Ramos (cell line): Measurements from ENCODE around the gene UBA1.

Experiments used
- in situ Hi-C: fragments of 300-500 bp; cut with MboI; formaldehyde crosslinking; loops from one replicate; pipeline ENCODE4 v1.14.3; 2022; ENCODE audit warnings: low sequenced_read_pairs; ENCODE audit not compliant: unreplicated experiment

The UBA1 gene

DNA sequence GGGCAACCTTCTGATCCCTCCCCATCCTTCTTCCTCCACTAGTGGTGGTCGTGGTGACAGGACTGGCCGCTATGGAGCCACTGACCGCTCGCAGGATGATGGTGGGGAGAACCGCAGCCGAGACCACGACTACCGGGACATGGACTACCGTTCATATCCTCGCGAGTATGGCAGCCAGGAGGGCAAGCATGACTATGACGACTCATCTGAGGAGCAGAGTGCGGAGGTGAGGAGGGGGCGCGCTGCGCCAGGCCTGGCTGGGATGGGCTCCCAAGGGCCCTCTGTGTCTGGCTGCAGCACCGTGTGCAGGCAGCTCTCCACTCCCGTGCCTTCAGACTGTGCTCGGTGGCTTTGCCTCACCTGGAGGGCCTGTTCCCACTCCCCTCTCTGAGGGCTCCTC lies 24.4 kb upstream of the UBA1 start:
- in situ Hi-C loops: no loop called here

DNA sequence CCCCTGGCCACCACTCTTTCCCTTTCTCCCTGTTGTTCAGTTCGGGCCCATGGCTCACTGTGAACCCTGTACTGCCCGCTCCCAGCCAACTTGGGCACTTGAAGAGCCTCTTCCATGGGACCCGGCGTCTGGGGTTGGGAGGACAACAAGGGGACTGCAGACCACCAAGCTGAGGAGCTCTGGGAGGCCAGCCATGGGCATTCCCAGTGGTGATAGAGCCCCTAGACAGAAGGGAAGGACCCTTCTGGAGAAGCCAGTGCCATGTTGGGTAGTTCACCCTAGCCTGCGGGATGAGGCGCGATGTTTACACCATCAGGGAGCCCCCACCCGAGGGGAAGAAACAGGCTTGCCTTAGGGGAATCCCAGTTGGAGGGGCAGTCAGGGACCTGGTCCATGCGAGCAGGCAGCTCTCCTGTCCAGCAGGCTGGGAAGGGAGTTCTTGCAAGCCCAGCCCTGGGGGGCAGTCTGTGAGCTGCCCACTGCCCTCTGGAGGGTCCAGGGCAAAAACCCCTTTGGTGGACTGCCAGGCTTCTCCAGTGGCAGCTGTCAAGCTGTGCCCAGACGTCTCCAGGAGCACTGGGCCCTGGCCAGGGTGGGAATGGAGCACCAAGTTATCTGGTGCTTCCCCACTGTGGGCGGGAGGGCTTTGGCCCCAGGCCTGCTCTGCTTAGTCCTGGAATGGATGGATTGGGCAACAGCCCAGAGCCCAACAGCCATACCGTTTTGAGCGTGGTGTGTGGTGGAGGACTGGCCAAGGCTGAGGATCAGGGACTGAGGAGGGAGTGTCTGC lies 23.7 kb upstream of the UBA1 start:
- in situ Hi-C loops: no loop called here

DNA sequence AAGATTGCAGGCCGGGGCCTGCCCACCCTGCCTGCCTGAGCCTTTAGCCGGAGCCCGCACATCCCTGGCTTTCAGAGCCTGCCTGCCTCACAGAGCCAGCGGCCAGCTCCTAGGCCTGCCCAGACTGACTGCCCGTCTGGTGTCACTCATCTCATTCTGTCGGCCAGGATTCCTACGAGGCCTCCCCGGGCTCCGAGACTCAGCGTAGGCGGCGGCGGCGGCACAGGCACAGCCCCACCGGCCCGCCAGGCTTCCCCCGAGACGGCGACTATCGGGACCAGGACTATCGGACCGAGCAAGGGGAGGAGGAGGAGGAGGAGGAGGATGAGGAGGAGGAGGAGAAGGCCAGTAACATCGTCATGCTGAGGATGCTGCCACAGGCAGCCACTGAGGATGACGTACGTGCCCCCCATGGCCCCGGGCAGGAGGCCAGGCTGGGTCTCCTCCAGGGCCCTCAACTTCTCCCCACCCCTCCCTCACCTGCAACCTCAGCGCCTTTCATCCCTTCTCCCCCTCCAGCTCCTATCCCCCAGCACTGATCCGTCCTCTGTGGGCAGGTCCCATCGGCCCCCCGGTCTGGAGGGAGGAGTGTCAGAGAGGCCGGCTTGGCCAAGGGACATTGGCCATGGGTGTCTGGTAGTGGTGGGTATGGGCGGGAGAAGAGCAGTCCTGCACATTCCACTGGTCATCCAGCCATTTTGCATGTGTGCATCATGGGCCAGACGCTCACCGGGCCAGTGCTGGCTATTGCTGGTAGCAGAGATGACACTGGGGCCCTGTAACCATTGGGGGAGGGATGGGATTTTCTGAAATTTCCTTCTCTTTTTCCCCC lies 22.6 kb upstream of the UBA1 start:
- in situ Hi-C loops: no loop called here

DNA sequence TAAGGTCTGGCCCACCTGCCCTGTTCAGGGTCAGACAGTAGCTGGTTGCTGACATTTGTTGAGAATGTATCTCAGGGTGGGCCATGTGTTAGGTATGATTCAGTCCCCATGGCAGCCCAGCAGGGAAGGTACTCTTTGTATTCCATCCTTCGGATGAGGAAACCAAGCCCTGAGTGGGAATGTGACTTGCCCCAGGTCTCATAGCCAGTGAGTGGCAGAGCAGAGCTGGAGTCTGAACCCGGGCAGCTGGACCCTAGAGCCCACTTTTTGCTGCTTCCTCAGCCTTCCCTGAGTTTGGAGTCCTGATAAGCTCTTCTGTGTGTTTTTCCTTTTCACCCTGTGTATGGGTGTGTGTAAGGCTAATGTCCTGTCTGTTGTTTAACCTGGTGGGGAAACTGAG lies 21.6 kb upstream of the UBA1 start:
- in situ Hi-C loops: no loop called here

DNA sequence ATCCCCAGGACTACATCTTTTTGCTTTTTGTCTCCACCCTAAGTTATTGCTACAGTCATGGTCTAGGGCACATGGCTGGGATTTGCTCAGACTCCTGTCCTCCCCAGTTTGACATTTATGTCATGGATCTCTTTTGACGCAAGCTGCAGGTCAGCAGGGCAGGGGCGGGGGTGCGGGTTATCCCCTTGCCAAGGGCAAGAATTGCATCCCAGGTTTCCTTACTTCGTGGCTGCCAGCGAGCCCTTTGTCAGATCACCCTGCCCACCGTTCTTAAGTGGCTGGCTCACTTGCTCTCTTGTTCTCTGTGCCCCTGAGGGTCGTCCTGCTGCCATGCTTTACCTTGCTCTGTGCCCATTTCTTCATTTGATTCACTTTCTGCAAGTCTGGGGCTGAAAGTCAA lies 21.1 kb upstream of the UBA1 start:
- in situ Hi-C loops: no loop called here

DNA sequence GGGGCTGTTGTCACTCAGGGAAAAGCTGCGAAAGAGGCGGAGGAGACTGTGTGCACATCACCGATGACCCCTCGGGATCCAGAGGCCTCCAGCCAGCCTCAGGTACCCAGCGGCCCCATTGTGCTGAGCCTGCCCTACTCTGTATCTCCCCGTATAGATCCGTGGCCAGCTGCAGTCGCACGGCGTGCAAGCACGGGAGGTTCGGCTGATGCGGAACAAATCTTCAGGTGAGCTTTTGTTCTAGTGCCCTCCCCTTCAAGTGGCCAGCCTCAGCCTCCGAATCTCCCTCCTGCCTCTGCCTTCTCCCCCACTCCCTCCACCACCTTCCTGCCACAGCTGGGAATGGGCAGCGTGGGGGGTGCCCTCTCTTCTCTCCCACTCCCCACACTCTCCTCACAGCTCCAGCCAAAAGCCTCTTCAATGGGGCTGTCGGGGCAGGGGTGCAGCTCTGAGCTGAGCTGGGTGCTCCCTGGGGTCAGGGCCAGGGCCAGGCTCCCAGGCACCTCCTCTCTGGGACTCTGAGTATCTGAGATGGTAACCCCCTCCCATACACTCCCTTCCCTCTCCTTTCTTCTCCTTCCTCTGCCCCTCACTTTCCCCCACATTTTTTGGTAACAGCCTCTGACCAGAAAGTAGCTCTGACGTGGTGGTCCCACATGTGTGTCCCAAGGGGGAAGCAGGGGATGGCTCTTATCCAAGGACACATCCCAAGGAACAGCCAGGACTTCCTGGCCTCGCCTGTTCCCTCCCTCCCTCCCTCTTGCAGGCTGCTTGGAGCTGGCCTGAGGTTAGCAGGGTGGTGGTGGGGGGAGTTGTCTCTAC lies 20.4 kb upstream of the UBA1 start:
- in situ Hi-C loops: no loop called here

DNA sequence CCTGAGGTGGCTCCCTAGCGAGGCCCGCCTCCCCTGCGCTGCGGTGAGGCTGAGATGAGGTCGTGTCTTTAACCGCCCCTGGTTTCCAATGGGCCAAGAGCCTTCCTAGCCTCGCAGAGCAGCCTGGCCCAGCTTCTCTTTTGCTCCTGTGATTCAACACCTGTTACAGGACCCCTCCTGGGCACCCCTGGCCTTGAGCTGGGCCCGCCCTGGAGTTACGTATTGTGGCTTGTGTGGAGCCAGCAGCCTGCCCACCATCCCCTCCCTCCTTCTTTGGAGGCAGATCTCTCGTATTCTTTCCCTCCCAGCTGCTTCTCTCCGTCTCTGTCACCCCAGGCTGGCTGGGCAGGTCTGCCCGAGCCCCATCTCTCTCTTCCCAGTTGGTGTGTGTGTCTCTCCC lies 19.3 kb upstream of the UBA1 start:
- in situ Hi-C loops: no loop called here

DNA sequence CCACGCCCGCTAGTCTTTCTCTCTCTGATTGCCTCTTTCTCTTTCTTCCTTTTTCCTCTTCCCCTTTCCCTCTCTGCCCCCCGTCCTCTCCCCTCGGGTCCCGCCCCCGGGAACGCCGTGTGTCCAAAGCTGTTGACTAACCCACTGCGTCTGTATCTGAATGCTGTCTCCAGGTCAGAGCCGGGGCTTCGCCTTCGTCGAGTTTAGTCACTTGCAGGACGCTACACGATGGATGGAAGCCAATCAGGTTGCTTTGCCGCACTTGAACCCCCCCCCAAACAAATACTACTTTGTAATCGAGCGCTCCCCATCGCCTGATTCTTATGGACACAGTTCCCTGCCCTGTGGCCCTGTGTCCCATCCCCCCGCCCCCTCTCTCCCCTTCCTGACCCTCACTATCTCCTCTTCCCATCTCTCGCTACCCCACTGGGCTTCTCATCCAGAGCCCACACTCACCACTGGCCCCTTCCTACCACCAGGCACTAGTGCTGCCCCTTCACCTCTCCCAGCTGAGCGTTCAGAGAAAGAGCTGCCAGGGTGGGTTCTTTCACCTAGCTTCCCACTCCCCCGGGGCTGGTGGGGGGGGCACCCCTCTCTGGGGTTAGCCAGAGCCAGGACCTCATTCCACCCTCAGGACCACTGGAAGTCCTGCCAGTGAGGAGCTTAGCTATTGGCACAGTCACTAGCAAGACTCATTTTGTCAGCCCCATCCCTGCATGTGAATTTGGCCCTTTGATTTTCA lies 18.6 kb upstream of the UBA1 start:
- in situ Hi-C loops: no loop called here

DNA sequence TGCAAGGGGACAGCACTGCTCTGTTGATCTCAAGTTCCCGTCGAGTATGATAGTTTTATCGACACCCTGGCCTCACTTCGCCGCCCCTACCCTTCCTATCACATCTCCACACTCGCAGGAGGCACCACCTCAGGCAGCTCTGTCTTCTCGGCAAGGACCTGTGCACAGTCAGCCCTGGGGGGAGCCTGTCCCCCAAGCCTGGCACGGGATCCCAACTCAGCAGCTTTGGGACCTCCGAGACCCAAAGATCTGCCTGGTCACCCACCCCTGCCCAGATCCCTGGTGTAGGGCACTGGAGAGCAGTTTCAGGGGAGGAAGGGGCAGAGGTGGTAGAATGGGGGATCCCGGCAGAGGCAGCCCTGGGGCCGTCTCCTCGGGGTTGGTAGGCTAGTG lies 18.0 kb upstream of the UBA1 start:
- in situ Hi-C loops: no loop called here

DNA sequence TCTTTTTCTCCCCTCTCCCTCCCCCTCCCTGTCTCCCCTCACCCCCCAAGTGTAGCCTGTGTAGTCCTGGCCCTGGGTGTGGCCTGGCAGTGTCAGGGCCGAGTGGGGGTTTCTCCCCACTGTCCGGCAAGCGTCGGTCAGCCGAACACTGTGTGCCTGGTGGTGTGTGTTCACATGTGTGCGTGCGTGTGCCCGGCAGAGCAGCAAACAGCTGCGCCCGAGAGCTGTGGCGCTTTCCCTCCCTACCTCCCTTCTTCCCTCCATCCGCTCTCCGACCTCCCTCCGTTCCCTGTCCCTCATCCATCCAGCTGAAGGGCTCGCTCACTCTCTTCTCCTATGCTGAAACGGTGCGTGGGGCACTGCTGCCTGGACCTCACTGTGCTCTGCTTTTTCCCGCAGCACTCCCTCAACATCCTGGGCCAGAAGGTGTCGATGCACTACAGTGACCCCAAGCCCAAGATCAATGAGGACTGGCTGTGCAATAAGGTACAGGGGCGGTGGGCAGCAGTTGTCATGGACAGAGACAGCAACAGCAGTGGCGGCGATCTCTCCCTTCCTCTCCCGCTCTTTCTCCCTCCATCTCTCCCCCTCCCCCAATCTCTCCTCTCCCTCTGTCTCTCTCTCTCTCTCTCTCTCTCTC lies 17.4 kb upstream of the UBA1 start:
- in situ Hi-C loops: no loop called here

DNA sequence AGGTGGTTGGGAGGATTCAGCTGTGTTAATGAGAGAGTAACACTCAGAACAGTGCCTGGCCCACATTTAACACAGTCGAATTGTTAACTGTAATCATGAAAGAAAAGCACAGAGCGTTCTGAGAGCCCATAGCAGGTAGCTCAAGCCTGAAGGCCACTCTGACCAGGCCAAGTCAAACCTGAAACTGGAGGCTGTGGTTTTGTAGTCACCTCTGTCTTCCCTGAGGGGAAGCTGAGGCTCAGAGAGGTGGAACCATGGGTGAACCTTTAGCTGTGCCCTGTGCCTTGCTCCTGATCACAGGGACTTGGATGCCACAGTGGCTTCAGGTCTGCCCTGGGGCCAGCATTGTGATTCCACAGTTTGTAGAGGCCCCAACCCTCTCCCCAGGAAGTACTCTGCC lies 16.6 kb upstream of the UBA1 start:
- in situ Hi-C loops: no loop called here

DNA sequence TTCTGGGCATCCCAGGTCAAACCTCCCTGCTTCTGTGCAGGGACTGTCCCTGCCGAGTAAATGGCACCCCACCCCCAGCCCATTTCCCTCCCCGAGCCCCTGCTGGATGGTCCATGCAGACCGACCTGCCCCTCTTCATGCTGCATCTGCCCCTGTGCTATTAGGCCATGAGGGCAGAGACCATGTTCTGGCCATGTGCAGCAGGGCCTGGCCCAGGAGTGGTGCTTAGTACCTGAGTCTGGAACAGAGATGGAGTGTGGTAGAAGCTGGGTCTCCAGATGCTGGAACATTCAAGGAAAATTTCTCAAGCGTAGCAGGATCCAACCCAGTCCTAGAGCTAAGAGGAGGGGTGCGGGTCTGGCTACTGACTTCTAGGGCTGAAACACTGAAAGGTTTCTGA lies 15.3 kb upstream of the UBA1 start:
- in situ Hi-C loops: no loop called here

DNA sequence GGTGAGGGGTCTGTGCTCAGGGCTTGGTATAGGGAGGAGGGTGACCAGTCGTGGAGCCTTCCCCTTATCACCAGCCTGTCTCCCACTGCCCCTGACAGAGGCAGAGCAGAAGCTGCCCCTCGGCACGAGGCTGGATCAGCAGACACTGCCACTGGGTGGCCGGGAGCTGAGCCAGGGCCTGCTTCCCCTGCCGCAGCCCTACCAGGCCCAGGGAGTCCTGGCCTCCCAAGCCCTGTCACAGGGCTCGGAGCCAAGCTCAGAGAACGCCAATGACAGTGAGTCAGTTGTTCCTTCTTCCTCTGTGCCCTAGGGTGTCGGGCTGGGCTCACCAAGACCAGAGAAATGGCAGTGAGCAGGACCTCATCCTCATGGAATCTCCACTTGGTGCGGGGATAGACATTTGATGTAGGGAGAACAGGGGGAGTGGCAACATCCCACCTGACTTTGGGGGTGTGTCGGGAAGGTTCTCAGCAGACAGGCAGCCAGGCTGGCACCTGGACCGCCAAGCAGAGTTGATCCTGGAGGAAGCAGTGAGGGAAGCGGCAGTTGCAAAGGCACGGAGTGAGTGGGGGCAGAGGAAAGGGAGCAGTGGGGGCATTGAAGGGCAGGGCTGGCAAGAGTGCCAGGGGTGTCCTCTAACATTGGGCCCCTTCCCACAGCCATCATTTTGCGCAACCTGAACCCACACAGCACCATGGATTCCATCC lies 14.3 kb upstream of the UBA1 start:
- in situ Hi-C loops: no loop called here

DNA sequence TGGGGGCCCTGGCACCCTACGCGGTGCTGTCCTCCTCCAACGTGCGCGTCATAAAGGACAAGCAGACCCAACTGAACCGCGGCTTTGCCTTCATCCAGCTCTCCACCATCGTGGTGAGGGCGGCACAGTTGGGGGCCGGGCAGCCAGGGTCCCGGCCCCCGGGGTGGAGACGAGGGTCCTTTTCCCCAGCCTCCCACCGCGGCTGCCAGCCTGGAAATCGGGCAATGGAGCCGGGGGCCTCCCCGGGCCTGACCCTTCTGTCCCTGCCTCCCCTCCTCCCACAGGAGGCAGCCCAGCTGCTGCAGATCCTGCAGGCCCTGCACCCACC lies 13.7 kb upstream of the UBA1 start:
- in situ Hi-C loops: no loop called here

DNA sequence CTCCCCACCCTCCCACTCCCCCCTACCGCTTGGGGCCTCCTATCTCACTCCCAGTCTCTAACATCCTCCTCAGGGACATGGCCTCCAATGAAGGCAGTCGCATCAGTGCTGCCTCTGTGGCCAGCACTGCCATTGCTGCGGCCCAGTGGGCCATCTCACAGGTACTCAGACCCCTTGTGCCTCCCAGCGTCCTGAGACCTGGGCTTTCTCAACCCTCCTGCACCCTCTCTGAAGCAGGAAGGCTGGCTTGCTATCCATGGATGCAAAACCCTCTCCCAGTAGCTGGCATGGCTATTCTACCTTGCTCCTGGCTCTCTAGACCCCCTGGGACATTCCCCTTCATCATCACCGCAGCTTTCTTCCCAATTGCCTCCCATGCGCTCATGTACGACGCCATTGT lies 13.3 kb upstream of the UBA1 start:
- in situ Hi-C loops: no loop called here

DNA sequence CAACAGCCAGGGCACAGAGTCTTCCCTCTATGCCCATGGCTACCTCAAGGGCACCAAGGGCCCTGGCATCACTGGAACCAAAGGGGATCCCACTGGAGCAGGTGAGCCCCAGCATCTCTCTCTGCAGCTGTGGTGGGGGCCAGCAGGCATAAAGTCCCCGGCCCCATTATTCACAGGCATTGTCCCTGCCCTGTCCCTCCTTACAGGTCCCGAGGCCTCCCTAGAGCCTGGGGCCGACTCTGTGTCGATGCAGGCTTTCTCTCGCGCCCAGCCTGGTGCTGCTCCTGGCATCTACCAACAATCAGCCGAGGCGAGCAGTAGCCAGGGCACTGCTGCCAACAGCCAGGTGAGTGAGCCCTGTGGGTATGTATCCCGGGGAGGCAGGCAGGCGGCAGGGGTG lies 12.3 kb upstream of the UBA1 start:
- in situ Hi-C loops: no loop called here

DNA sequence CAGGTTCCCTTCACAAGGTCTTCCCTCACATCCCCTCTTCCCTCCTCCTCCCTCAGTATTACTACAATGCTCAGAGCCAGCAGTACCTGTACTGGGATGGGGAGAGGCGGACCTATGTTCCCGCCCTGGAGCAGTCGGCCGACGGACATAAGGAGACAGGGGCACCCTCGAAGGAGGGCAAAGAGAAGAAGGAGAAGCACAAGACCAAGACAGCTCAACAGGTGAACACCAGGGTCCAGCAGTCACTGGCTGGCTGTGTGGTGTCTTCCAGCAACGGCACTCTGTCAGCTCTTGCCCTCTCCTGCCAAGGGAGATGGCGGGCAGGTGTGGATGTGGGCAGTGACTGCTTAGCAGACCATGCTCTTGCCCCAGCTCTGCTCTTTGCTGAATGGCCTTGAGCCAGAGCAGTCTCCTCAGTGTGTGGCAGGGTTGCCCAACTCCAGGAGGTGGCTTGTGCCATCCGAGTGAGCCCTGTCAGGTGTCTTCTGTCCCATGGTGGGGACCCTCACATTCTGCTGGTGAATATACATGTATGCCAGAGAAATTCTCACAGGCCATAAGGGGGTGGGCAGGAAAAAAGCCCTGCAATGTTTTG lies 11.4 kb upstream of the UBA1 start:
- in situ Hi-C loops: no loop called here

DNA sequence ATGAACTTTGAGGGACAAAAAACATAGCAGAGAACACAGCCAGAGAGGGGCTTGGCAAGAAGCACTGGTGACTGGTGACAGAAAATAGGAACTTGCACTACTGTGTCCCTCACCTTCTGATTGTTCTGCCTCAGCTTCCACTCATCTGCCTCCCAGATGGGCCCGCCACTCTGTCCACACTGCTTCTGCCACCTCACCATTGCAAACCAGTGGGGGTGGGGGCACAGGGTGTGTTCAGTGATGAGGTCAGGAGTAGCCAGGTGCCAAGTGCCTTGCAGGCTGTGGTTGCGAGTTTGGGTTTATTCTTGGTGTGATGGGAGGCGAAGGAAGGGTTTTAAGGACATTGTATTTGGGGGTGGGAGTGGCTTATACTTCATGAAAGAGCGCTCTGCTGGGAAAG lies 9.1 kb upstream of the UBA1 start:
- in situ Hi-C loops: no loop called here

DNA sequence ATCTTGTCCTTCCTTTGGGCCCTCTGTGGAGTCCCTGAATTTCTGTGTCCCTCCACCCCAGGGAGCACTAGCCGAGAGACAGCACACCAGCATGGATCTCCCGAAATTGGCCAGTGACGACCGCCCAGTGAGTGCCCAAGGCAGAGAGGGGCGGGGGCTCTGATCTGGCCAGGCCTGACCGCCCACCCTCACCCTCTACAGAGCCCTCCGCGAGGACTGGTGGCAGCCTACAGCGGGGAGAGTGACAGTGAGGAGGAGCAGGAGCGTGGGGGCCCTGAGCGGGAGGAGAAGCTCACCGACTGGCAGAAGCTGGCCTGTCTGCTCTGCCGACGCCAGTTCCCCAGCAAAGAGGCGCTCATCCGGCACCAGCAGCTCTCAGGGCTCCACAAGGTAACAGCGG lies 8.4 kb upstream of the UBA1 start:
- in situ Hi-C loops: no loop called here
